Measurements from ENCODE around the gene CTH.
"Not testable (repeated sequence)": the region's sequence is repeated elsewhere in the genome, so short reads cannot be mapped to it uniquely, and the experiment has no call there.

Gene CTH

GRCh38 chr1:70459496-70460225 lies 48.6 kb downstream of the CTH start:
- no peak for DNase-seq

GRCh38 chr1:70460740-70461713 lies 50.0 kb downstream of the CTH start:
- DNase-seq: not testable (repeated sequence)

GRCh38 chr1:70462611-70463010 lies 51.5 kb downstream of the CTH start:
- no peak for DNase-seq

- no peak for DNase-seq
Observed at GRCh38 chr1:70465911-70466310, 54.8 kb downstream of the CTH start.

- DNase-seq: no peak
Observed at GRCh38 chr1:70467531-70467930, 56.5 kb downstream of the CTH start.

GRCh38 chr1:70468180-70468579 lies 57.1 kb downstream of the CTH start:
- DNase-seq: no peak

GRCh38 chr1:70469184-70469583 lies 58.1 kb downstream of the CTH start:
- DNase-seq: not testable (repeated sequence)

- DNase-seq: no peak
Observed at GRCh38 chr1:70475023-70475422, 64.0 kb downstream of the CTH start.

- DNase-seq: no peak
Observed at GRCh38 chr1:70477090-70477489, 66.0 kb downstream of the CTH start.

GRCh38 chr1:70477905-70478304 lies 66.8 kb downstream of the CTH start:
- DNase-seq: not testable (repeated sequence)

- DNase-seq: no peak
Observed at GRCh38 chr1:70483342-70483741, 72.3 kb downstream of the CTH start.

- DNase-seq: no peak
Observed at GRCh38 chr1:70485624-70486023, 74.6 kb downstream of the CTH start.

GRCh38 chr1:70486676-70487458 lies 75.8 kb downstream of the CTH start:
- no peak for DNase-seq

GRCh38 chr1:70487459-70487815 lies 76.4 kb downstream of the CTH start:
- DNase-seq: no peak

- no peak for DNase-seq
Observed at GRCh38 chr1:70487910-70488665, 77.0 kb downstream of the CTH start.
